ENCODE measurements around the gene AQP7. TPM values are rescaled to one million over a fixed set of nuclear protein-coding genes. Genes with fewer than 3 reads are reported as not detected.

AQP7 gene
- total RNA-seq, 4 donors from 2014 or later = 2.1 to 10.7 (median 4.1) TPM

GRCh38 chr9:33341182-33341581, 61.2 kb downstream of the AQP7 start:
- in situ Hi-C loops (cut with MboI; ENCODE audit: low sequenced_read_pairs in 4 of 4) = no loop called here
- no peaks in the 10 kb centered on the region for H3K27me3 ChIP-seq
- H3K36me3 ChIP-seq = peaks cover 6 to 99% of the 10 kb centered on the region in 2 donors
- intact Hi-C loops (cut with DNase I; ENCODE audit: low total_unique reads) = no loop called here
- ATAC-seq = no peak
- no peak overlapping the region for H3K4me3 ChIP-seq
- no peaks in the 10 kb centered on the region for H3K9me3 ChIP-seq
- no peak for TF ChIP-seq POLR2A (IDR thresholded peaks at IDR 0.05)
- TF ChIP-seq, protein P1, sequence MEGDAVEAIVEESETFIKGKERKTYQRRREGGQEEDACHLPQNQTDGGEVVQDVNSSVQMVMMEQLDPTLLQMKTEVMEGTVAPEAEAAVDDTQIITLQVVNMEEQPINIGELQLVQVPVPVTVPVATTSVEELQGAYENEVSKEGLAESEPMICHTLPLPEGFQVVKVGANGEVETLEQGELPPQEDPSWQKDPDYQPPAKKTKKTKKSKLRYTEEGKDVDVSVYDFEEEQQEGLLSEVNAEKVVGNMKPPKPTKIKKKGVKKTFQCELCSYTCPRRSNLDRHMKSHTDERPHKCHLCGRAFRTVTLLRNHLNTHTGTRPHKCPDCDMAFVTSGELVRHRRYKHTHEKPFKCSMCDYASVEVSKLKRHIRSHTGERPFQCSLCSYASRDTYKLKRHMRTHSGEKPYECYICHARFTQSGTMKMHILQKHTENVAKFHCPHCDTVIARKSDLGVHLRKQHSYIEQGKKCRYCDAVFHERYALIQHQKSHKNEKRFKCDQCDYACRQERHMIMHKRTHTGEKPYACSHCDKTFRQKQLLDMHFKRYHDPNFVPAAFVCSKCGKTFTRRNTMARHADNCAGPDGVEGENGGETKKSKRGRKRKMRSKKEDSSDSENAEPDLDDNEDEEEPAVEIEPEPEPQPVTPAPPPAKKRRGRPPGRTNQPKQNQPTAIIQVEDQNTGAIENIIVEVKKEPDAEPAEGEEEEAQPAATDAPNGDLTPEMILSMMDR (IDR thresholded peaks at IDR 0.05 in 4 of 5, conservative IDR thresholded peaks at IDR 0.05 in 1 of 5) = no peak
- no peaks in the 10 kb centered on the region for H3K4me1 ChIP-seq
- no peak overlapping the region for H3K27ac ChIP-seq
- no peak for DNase-seq

DNA sequence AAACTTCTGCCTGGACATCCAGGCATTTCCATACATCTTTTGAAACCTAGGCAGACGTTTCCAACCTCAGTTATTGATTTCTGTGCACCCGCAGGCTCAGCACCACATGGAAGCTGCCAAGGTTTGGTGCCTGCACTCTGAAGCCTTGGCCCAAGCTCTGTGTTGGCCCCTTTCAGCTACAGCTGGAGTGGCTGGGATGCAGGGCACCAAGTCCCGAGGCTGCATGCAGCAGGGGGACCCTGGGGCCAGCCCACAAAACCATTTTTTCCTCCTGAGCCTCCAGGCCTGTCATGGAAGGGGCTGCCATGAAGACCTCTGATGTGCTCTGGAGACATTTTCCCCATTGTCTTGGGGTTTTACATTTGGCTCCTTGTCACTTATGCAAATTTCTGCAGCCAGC, 62.2 kb downstream of the AQP7 start:
- peaks cover 2 to 99% of the 10 kb centered on the region in 2 donors for H3K36me3 ChIP-seq
- intact Hi-C loops (cut with DNase I; ENCODE audit: low total_unique reads) = no loop called here
- in situ Hi-C loops (cut with MboI; ENCODE audit: low sequenced_read_pairs in 4 of 4) = no loop called here
- no peaks in the 10 kb centered on the region for H3K4me1 ChIP-seq
- H3K9me3 ChIP-seq = no peaks in the 10 kb centered on the region
- no peaks in the 10 kb centered on the region for H3K27me3 ChIP-seq
- TF ChIP-seq POLR2A (IDR thresholded peaks at IDR 0.05) = no peak
- TF ChIP-seq, protein P1 (IDR thresholded peaks at IDR 0.05 in 4 of 5, conservative IDR thresholded peaks at IDR 0.05 in 1 of 5) = no peak
- no peak for DNase-seq
- H3K27ac ChIP-seq = no peak overlapping the region
- no peak overlapping the region for H3K4me3 ChIP-seq
- ATAC-seq = no peak

Other genes starting within 250 kb of the AQP7 start
- 10 to 100 TPM; 24.2 to 56.2 (median 42.7) TPM for gene B4GALT1, start 235.2 kb downstream of the AQP7 start, total RNA-seq
- gene SPINK4, start 162.4 kb downstream of the AQP7 start, total RNA-seq = not detected
- gene BAG1, start 137.9 kb downstream of the AQP7 start, total RNA-seq = 100 to 1,000 TPM in 3 of 4 donors, 10 to 100 TPM in 1; 81.5 to 244 (median 158) TPM
- 10 to 100 TPM; 42.8 to 50.7 (median 47.8) TPM for gene CHMP5, start 137.5 kb downstream of the AQP7 start, total RNA-seq
- 10 to 100 TPM; 29.8 to 52.0 (median 40.6) TPM for gene NFX1, start 112.1 kb downstream of the AQP7 start, total RNA-seq
- gene AQP3, start 45.0 kb upstream of the AQP7 start, total RNA-seq = 10 to 100 TPM in 2 of 4 donors, 1 to 10 TPM in 2; 1.7 to 24.2 (median 13.5) TPM
- gene NOL6, start 71.4 kb upstream of the AQP7 start, total RNA-seq = 10 to 100 TPM; 18.1 to 36.3 (median 29.1) TPM
- gene ANKRD18B, start 121.7 kb upstream of the AQP7 start, total RNA-seq = 1 to 10 TPM in 1 of 4 donors, under 1 TPM in 1, not detected in 2; 0.22 to 3.9 TPM

Measured in gastrocnemius medialis (tissue), 4 donors.